H9 (cell line): ENCODE measurements around the gene MGA. TPM values are rescaled to one million over a fixed set of nuclear protein-coding genes. Genes with fewer than 3 reads are reported as not detected.
A peak's percentile ranks its signal among the peaks of the same experiment; 100 is the strongest.

Experiments
- DNase-seq: peaks from one replicate; pipeline ENCODE4 v3.0.0-alpha.2; 2017
- H2AFZ ChIP-seq: one replicate; pipeline ENCODE4 v1.6.1; 2013; ENCODE audit warnings: mild to moderate bottlenecking, low read length, control low read depth, moderate library complexity
- H2AK5ac ChIP-seq: 2 replicates; pipeline ENCODE4 v1.6.1; 2013; ENCODE audit warnings: low read length, control low read depth, mixed read lengths; ENCODE audit not compliant: insufficient read length
- H2BK120ac ChIP-seq: one replicate; pipeline ENCODE4 v1.6.1; 2013; ENCODE audit warnings: low read depth, mild to moderate bottlenecking, low read length, control low read depth, inconsistent platforms; ENCODE audit not compliant: poor library complexity, severe bottlenecking
- H2BK12ac ChIP-seq: 2 replicates; pipeline ENCODE4 v1.6.1; 2013; ENCODE audit warnings: low read length, control low read depth, mixed read lengths, low read depth; ENCODE audit not compliant: insufficient read length
- H2BK15ac ChIP-seq: 2 replicates; pipeline ENCODE4 v1.6.1; 2013; ENCODE audit warnings: low read depth, low read length, control low read depth
- H2BK20ac ChIP-seq: one replicate; pipeline ENCODE4 v1.6.1; 2013; ENCODE audit warnings: low read depth, mild to moderate bottlenecking, low read length, control low read depth, inconsistent platforms; ENCODE audit not compliant: poor library complexity, severe bottlenecking
- H2BK5ac ChIP-seq: 2 replicates; pipeline ENCODE4 v1.6.1; 2013; ENCODE audit warnings: low read length, control low read depth, mixed read lengths; ENCODE audit not compliant: insufficient read length
- H3K14ac ChIP-seq: 2 replicates; pipeline ENCODE4 v1.6.1; 2013; ENCODE audit warnings: low read length, control low read depth; ENCODE audit not compliant: insufficient read depth
- H3K18ac ChIP-seq: 2 replicates; pipeline ENCODE4 v1.6.1; 2013; ENCODE audit warnings: low read depth, mild to moderate bottlenecking, mixed read lengths, low read length, control low read depth; ENCODE audit not compliant: insufficient read length
- H3K23ac ChIP-seq: 2 replicates; pipeline ENCODE4 v1.6.1; 2013; ENCODE audit warnings: low read length, control low read depth, mixed read lengths, low read depth; ENCODE audit not compliant: insufficient read length
- H3K23me2 ChIP-seq: 2 replicates; pipeline ENCODE4 v1.6.1; 2013; ENCODE audit warnings: low read depth, mild to moderate bottlenecking, mixed read lengths, low read length, control low read depth; ENCODE audit not compliant: insufficient read length, poor library complexity, severe bottlenecking
- H3K27ac ChIP-seq: 2 replicates; pipeline ENCODE4 v1.5.1; 2013; ENCODE audit warnings: low read length, control low read depth, mixed read lengths, low read depth; ENCODE audit not compliant: insufficient read length
- H3K27me3 ChIP-seq: 2 replicates; pipeline ENCODE4 v1.6.1; 2013; ENCODE audit warnings: low read length, control low read depth, inconsistent platforms; ENCODE audit not compliant: insufficient read depth
- H3K4ac ChIP-seq: 2 replicates; pipeline ENCODE4 v1.6.1; 2013; ENCODE audit warnings: low read depth, mild to moderate bottlenecking, control low read depth, inconsistent platforms, low read length, moderate library complexity
- H3K4me1 ChIP-seq: 2 replicates; pipeline ENCODE4 v1.6.1; 2013; ENCODE audit warnings: low read length, control low read depth, inconsistent platforms; ENCODE audit not compliant: insufficient read depth
- H3K4me2 ChIP-seq: 2 replicates; pipeline ENCODE4 v1.6.1; 2013; ENCODE audit warnings: low read length, control low read depth, mixed read lengths; ENCODE audit not compliant: insufficient read length, insufficient read depth
- H3K56ac ChIP-seq: 2 replicates; pipeline ENCODE4 v1.6.1; 2013; ENCODE audit warnings: low read depth, mild to moderate bottlenecking, mixed read lengths, low read length, control low read depth; ENCODE audit not compliant: insufficient read length
- H3K79me1 ChIP-seq: 2 replicates; pipeline ENCODE4 v1.6.1; 2013; ENCODE audit warnings: low read depth, mild to moderate bottlenecking, moderate library complexity, low read length, control low read depth, inconsistent platforms; ENCODE audit not compliant: insufficient read depth, poor library complexity, severe bottlenecking
- H3K79me2 ChIP-seq: 2 replicates; pipeline ENCODE4 v1.6.1; 2013; ENCODE audit warnings: low read length, control low read depth, inconsistent platforms; ENCODE audit not compliant: insufficient read depth
- H3K9ac ChIP-seq: 2 replicates; pipeline ENCODE4 v1.6.1; 2013; ENCODE audit warnings: low read length, control low read depth, mixed read lengths; ENCODE audit not compliant: insufficient read length; ENCODE audit errors: extremely low read depth
- H3K9me3 ChIP-seq: one replicate; pipeline ENCODE4 v1.6.1; 2013; ENCODE audit warnings: low read depth, low read length, inconsistent platforms; ENCODE audit not compliant: control insufficient read depth
- H3T11ph ChIP-seq: one replicate; pipeline ENCODE4 v1.6.1; 2013; ENCODE audit warnings: mild to moderate bottlenecking, low read length, control low read depth, inconsistent platforms
- H4K20me1 ChIP-seq: one replicate; pipeline ENCODE4 v1.6.1; 2013; ENCODE audit not compliant: control insufficient read depth, insufficient read length, insufficient read depth
- H4K5ac ChIP-seq: 2 replicates; pipeline ENCODE4 v1.6.1; 2013; ENCODE audit warnings: low read depth, mild to moderate bottlenecking, mixed read lengths, low read length, control low read depth; ENCODE audit not compliant: insufficient read length
- H4K8ac ChIP-seq: replicated peaks from 2 replicates; pipeline ENCODE4 v1.6.1; 2013; ENCODE audit warnings: low read length, control low read depth, mixed read lengths, low read depth; ENCODE audit not compliant: insufficient read length
- H4K91ac ChIP-seq: 2 replicates; pipeline ENCODE4 v1.6.1; 2013; ENCODE audit warnings: low read depth, mild to moderate bottlenecking, moderate library complexity, mixed read lengths, low read length, control low read depth; ENCODE audit not compliant: insufficient read length
- H3K27ac Mint-ChIP-seq, 3 experiments: 2 replicates in 2 of 3; 3 replicates in 1 of 3; pipeline ENCODE4 v1.8.0; 2020 to 2021; ENCODE audit warnings: mixed read lengths in 3 of 3, mild to moderate bottlenecking in 1 of 3, moderate library complexity in 1 of 3
- H3K27me3 Mint-ChIP-seq: 2 replicates; pipeline ENCODE4 v1.8.0; 2021; ENCODE audit warnings: low read depth, mild to moderate bottlenecking, moderate library complexity, mixed read lengths
- H3K36me3 Mint-ChIP-seq, 3 experiments: 2 replicates in 2 of 3; 3 replicates in 1 of 3; pipeline ENCODE4 v1.8.0; 2020 to 2021; ENCODE audit warnings: low read depth in 3 of 3, mixed read lengths in 3 of 3; ENCODE audit not compliant: insufficient read depth in 1 of 3
- H3K4me1 Mint-ChIP-seq, 2 experiments: 2 replicates each; pipeline ENCODE4 v1.8.0; 2020; ENCODE audit warnings: mixed read lengths in 2 of 2
- H3K4me3 Mint-ChIP-seq, 2 experiments: 2 replicates in 1 of 2; 3 replicates in 1 of 2; pipeline ENCODE4 v1.8.0; 2020 to 2021; ENCODE audit warnings: mild to moderate bottlenecking in 2 of 2, mixed read lengths in 2 of 2, moderate library complexity in 1 of 2
- H3K9me3 Mint-ChIP-seq, 2 experiments: 2 replicates in 1 of 2; 3 replicates in 1 of 2; pipeline ENCODE4 v1.8.0; 2020; ENCODE audit warnings: mild to moderate bottlenecking in 2 of 2, mixed read lengths in 2 of 2, moderate library complexity in 1 of 2
- WGBS: extraction: QIAGEN DNeasy Blood & Tissue Kit; methylation state at CpG from one replicate; pipeline ENCODE4 v1.1.7; 2013; ENCODE audit warnings: missing lambda C conversion rate, low lambda C conversion rate, mixed read lengths; ENCODE audit not compliant: insufficient read length; ENCODE audit errors: extremely low coverage; 5-methylcytosine and 5-hydroxymethylcytosine counted together
- total RNA-seq: library from RNA; stranded (reverse); gene quantifications from 2 replicates; pipeline ENCODE4 v1.2.1, GENCODE V29; 2021
- TF ChIP-seq, protein P1 (sequence below): fragments of 200-600 bp; sonication (generic); conservative IDR thresholded peaks from 3 replicates; pipeline ENCODE4 v1.8.0; 2021; ENCODE audit warnings: antibody characterized with exemption, mild to moderate bottlenecking

MGA gene
- total RNA-seq, 1 experiment from 2014 or later = 62.7 TPM

DNA sequence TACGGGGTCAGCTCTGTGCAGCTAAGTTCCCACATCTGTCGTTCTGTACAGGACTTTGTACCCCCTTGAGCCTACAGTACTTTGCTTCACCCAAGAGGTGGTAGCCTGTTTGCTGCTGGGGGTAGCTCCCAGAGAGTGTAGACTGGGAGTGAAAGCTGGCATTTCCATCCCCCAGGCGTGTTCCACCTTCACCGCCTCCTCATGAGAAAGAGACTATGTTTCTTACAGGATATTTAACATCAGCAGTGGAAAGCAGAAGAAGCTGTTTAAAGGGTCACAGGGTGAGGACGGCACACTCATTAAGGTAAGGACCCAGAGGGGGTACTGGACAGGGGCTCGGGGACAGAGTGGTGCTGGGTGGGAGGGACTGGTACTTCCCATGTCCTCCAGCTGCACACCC lies 157.6 kb downstream of the MGA start:
- no peak for DNase-seq
- no peak overlapping the region for H3K4me3 Mint-ChIP-seq
- peak overlapping the region in 1 of 3 experiments; percentile 12; a peak in 1 of 7 replicates for H3K27ac Mint-ChIP-seq
- Histone ChIP-seq H3K79me1 (no peaks in the 10 kb centered on the region), H3K23me2 (no peaks in the 10 kb centered on the region), H4K91ac (no peak overlapping the region), H3T11ph (no peak overlapping the region), H3K27me3 (no peaks in the 10 kb centered on the region), H2AK5ac (no peak overlapping the region), H3K9ac (no peak overlapping the region), H3K56ac (no peak overlapping the region), H2AFZ (no peak overlapping the region), H3K79me2 (no peaks in the 10 kb centered on the region), H3K4ac (no peak overlapping the region), H3K18ac (no peak overlapping the region), H2BK120ac (no peak overlapping the region), H3K23ac (no peak overlapping the region), H4K8ac (no peak overlapping the region), H4K5ac (no peak overlapping the region), H2BK12ac (no peak overlapping the region), H3K4me1 (no peaks in the 10 kb centered on the region), H3K27ac (no peak overlapping the region), H3K9me3 (no peaks in the 10 kb centered on the region), H3K14ac (no peak overlapping the region), H4K20me1 (no peaks in the 10 kb centered on the region), H3K4me2 (no peak overlapping the region), H2BK20ac (no peak overlapping the region), H2BK5ac (no peak overlapping the region), H2BK15ac (no peak overlapping the region)
- no CpG with 5 or more reads among the region's 6 CpGs for WGBS
- TF ChIP-seq, protein P1, sequence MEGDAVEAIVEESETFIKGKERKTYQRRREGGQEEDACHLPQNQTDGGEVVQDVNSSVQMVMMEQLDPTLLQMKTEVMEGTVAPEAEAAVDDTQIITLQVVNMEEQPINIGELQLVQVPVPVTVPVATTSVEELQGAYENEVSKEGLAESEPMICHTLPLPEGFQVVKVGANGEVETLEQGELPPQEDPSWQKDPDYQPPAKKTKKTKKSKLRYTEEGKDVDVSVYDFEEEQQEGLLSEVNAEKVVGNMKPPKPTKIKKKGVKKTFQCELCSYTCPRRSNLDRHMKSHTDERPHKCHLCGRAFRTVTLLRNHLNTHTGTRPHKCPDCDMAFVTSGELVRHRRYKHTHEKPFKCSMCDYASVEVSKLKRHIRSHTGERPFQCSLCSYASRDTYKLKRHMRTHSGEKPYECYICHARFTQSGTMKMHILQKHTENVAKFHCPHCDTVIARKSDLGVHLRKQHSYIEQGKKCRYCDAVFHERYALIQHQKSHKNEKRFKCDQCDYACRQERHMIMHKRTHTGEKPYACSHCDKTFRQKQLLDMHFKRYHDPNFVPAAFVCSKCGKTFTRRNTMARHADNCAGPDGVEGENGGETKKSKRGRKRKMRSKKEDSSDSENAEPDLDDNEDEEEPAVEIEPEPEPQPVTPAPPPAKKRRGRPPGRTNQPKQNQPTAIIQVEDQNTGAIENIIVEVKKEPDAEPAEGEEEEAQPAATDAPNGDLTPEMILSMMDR = no peak
- H3K9me3 Mint-ChIP-seq = no peaks in the 10 kb centered on the region
- H3K36me3 Mint-ChIP-seq = peaks cover 3 to 17% (median 3%) of the 10 kb centered on the region in 3 experiments; a peak in 5 of 7 replicates
- no peaks in the 10 kb centered on the region for H3K27me3 Mint-ChIP-seq
- no peaks in the 10 kb centered on the region for H3K4me1 Mint-ChIP-seq
